ENCODE results near the gene ARV1.

Gene ARV1

GRCh38 chr1:231040800-231041718, 62.2 kb downstream of the ARV1 start:
- no peak for TF ChIP-seq GATA3 (IDR thresholded peaks at IDR 0.05; ENCODE audit: low read depth, low read length)

- TF ChIP-seq GATA3 (IDR thresholded peaks at IDR 0.05; ENCODE audit: low read depth, low read length) = no peak
- TF ChIP-seq GATA2 (IDR thresholded peaks at IDR 0.05; ENCODE audit: low read depth, low read length) = no peak
Measured at GRCh38 chr1:231041719-231042261, 62.9 kb downstream of the ARV1 start.

- no peak for TF ChIP-seq GATA3 (IDR thresholded peaks at IDR 0.05; ENCODE audit: low read depth, low read length)
- TF ChIP-seq GATA2 (IDR thresholded peaks at IDR 0.05; ENCODE audit: low read depth, low read length) = no peak
Measured at GRCh38 chr1:231044588-231044987, 65.7 kb downstream of the ARV1 start.

- TF ChIP-seq GATA2 (IDR thresholded peaks at IDR 0.05; ENCODE audit: low read depth, low read length) = no peak
- TF ChIP-seq GATA3 (IDR thresholded peaks at IDR 0.05; ENCODE audit: low read depth, low read length) = no peak
Measured at GRCh38 chr1:231045286-231045685, 66.4 kb downstream of the ARV1 start.

- TF ChIP-seq GATA2 (IDR thresholded peaks at IDR 0.05; ENCODE audit: low read depth, low read length) (no peak), GATA3 (IDR thresholded peaks at IDR 0.05; ENCODE audit: low read depth, low read length) (no peak)
Measured at GRCh38 chr1:231046730-231047395, 68.0 kb downstream of the ARV1 start.

GRCh38 chr1:231049121-231049979, 70.5 kb downstream of the ARV1 start:
- TF ChIP-seq GATA2 (IDR thresholded peaks at IDR 0.05; ENCODE audit: low read depth, low read length) (no peak), GATA3 (IDR thresholded peaks at IDR 0.05; ENCODE audit: low read depth, low read length) (no peak)
